Activated CD8-positive, alpha-beta memory T cell treated with anti-CD3 and anti-CD28 coated beads for 1 hour (primary cell): Measurements from ENCODE around the gene ALDH1L2.

Source experiments
- DNase-seq, 2 donors: peaks; one replicate each; pipeline ENCODE4 v3.0.0-alpha.2; 2020; ENCODE audit warnings: low read depth in 1 of 2; ENCODE audit errors: extremely low read depth in 1 of 2

ALDH1L2 gene

DNA sequence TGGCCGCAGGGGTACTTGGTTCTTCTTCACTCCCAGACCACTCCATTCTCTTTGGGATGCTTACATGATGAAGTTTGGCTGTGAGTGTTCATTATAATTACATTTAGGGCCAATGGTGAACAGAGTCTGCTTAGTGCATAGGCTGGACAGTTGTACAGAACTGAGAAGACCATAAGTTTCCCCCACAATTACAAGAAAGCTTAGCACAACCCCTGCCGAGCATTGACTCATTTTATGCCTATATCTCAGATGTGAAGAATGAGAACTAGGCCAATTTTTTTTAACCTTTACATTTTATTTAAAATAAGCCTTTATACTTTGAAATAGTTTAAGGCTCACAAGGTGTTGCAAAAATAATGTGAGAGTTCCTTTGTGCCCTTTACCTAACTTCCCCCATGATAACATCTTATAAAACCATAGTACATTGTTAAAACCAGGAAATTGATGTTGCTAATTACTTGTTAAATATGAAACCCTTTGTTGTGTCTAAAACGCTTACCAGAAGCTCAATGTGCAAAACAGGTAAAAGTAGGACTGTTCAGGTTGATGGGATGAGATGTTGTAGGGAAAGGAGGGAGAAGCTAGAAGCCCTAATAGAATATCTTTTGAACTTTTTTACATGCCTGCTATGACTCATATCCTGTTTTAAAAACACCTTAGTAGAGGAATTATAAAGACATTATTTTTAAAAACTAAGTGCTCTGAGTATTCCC, 47.2 kb downstream of the ALDH1L2 start:
- no peak for DNase-seq

DNA sequence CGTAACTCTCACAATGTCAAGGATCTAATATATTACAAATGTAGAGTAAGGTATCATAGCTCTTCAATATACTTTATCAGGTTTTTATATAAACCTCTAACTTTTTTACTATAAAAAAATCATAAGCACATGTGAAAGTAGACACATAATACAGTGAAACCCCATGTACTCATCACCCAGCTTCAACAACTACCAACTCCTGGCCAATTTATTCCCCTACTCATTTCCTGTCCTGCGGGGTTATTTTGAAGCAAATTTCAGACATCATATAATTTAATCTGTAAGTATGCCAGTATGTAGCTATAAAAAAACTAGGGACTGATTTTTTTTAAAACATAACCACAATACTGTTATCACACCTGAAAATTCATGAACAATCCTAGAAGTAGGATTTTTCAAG, 50.4 kb downstream of the ALDH1L2 start:
- DNase-seq, result no peak

DNA sequence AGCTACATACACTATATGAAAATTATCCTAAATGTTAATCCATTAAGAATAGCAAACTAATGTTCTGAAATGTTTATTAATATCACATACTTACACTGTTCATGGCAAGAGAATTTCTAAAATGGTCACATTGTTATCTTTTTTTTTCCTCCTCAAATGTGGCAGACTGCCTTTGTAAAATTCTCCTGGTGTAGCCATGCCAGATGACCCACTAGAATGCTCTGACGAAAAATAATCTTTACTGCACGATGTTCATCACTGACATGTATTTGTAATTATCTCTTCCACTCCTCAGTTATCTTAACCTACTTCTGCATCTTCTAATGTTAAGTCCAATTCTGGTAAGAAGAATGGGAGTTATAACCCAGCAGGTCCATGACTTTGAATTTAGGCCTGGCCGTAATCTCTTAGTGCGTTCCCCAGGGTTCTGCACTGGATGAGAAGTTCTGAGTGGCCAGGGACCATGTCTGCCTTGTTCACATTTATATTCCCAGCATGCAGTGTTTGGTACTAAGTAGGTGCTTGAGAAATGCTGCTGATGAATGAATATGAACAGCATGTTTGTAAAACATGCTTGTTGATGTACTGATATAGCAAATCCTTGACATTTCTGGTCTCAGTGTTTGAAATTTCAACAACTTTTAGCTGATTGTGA, 51.4 kb downstream of the ALDH1L2 start:
- no peak for DNase-seq

DNA sequence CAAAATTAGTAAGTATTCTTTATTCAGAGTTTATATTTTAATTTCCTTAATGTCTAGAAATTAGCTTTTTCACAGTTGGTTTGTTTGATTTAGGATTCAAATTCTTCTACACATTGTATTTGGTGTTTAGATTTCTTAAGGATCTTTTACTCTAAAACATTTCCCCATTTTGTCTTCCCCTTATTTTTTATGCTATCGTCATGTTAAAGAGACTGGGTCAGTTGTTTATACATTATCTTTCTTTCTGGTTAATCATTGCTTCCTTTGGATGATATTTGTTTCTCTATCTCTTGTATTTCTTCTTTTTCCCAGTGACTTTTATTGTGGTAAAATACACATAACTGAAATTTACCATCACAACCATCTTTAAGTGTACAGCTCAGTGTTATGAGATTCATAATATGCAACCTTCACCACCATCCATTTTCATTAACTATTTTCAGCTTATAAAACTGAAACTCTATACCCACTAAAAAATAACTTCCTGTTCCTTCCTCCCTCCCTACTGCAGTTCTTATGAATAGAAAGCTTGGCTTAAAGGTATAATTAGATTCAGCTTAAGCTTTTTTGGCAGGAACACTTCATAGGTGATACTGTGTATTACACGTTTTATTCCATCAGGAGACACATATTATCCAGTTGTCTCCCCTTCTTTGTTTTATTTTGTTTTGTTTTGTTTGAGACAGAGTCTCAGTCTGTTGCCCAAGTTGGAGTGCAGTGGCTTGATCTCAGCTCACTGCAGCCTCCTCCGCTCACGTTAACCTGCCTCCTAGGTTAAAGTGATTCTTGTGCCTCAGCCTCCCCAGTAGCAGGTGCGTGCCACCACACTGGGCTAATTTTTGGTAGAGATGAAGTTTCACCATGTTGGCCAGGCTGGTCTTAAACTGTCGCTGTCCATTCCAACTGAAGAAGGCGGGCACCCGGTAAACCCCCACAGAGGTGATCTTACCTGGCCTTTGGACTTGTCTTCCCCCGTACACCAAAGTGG, 53.1 kb downstream of the ALDH1L2 start:
- DNase-seq, result no peak

DNA sequence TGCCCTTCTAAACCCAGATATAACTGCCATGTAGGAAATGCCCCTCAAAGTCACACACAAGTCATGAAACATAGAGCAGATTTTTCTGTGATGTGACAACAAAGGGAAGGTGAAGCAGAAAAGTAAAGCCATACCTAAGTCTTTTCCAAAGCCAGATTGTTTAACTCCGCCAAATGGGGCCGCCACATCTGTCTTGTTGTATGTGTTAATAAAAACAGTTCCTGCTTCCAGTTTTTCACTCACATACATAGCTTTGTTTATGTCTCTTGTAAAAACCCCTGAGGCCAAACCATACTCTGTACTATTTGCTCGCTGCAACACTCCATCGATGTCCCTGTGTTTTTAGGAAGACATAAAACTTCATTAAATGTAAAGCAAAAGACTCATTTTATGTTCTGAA, 57.8 kb downstream of the ALDH1L2 start:
- DNase-seq, result no peak

DNA sequence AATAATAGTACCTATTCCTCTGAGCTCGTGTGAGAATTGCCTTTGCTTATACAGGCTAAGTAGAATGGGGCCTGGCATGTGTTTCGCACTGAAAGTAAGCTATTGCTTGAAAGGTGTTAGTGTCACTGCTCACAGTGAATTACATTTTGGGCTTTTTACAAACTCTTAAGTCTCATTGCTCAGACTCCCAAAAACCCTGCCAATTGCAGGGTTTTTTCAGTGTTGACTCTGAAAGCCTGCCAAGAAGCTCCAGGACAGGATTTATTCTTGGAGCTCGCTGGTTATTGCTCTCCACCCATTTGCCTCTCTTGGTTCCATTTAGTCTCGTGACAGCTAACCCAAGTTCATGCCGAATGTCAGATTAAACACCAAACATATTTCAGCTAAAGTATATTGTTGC, 58.4 kb downstream of the ALDH1L2 start:
- no peak for DNase-seq

DNA sequence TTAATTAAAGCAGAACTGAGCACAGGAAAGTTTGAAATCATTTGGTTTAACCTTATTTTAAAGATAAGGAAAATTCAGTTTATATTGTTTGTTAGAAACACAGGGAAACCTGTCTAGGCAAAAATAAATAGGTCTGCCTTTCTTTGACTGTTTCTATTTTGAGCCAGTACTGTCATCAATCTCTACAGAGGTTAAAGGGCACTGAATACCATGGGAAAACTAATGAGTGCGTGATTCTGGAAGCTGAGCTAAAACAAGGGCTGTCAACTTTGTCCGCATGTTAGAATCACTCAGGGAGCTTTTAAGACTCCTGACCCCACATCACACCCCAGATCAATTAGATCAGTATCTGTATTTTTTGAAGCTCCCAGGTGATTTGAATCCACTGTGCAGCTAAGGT, 59.3 kb downstream of the ALDH1L2 start:
- no peak for DNase-seq

DNA sequence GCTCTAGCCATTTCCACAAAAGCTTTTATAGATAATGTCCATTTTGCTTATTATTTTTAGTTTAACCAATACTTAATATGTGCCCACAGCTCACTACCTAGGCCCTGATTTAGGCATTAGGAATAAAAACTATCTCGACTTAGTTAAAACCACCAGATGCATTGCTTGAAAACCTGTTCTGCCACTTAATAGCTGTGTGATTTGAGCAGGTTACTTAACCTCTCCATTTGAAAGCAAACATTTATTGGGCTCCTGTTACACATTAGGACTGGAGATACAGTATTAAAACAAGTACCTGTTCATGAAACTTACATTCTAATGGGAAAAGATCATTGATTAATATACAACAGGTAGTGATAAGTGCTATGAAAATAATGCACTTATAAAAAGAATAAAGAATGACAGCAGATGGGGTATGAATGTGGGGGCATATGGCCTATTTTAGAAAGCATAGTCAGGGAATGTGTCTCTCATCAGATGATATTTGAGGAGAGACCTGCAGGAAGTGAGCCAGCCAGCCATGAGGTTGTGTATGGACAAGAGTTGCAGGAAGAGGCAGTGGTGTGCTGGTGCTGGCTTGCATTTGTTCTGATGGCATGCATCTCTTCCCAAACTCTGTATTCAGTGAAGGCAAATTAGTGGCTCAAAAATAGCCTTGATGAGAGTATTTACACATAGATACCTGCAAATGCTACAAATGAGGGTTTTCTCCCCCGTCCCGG, 63.9 kb downstream of the ALDH1L2 start:
- no peak for DNase-seq

DNA sequence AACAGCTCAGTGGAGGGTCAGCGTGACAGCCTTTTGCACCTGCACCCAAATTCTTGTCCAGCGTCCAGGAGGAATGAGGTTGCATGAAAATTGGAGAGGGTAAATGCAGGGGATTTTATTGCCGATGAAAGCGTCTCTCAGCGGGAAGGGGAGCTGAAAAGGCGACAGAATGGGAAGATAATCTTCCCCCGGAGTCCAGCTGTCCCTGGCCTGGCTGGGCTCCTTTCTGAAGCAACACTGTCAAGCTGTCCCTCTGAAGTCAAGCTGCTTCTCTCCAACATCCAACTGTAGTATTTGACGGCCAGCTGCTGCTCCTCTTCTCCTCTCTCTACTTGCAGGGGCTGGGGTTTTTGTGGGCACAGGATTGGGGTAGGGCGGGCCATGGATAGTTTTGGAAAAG, 65.5 kb downstream of the ALDH1L2 start:
- no peak for DNase-seq

DNA sequence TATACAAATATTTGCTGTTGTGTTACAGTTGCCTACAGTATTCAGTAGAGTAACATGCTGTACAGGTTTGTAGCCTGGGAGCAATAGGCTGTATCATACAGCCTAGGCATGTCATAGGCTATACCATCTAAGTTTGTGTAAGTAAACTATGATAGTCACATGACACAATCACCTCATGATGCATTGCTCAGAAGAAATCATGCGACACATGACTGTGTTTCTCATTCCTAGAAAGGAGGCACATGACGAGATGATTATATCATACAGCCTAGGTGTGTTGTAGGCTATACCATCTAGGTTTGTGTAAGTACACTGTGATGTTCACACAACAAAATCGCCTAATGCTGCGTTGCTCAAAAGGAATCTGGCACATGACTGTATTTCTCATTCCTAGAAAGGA, 66.2 kb downstream of the ALDH1L2 start:
- no peak for DNase-seq

DNA sequence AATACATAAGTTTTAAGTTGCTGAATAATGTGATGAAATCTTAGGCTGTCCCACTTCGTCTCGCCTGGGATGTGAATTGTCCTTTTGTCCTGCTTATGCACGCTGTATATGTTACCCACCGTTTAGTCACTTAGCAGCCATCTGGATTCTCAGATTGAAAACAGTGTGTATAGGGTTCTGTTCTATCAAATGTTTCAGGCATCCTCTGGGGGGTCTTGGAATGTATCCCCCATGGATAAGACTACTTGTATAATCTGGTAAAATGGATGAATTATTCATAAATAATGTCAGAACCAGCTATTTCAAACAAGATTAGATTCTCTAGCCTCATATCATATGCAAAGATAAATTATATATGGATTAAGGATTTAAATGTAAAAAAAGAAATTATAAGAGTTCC, 68.7 kb downstream of the ALDH1L2 start:
- no peak for DNase-seq

DNA sequence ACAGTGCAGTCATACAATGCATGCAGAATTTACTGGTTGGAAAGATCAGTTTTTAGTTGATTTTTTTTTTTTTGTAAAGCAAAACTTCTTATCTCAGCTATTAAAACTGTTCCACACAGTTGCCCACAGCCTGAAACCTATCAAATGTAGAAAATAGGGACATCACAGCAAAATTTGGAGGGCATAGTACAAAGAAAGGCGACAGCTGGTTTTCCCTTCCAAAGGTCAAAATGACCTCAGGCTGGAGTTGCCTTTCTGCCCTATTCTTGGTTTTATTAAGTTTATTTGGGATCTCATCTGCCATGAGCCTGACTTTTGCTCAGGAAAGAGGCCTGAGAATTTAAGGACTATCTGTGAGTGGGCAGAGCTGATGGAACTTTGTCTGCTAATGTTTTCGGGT, 69.7 kb downstream of the ALDH1L2 start:
- no peak for DNase-seq

DNA sequence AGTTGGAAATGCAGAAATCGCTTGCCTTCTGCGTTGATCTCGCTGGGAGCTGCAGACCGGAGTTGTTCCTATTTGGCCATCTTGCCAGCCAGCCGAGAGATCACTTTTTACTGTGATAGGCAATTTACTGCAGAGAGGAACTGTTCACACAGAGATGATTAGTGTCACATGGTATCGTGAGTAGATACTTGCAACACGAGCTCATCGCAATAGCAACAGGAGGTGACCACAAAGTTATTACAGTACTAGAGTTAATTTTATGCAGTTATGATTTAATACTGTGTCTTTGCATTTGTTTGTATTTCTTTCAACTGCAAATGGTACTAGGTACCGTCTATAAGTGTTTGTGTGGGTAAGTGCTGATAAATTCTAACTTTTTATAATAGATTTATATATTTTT, 70.4 kb downstream of the ALDH1L2 start:
- DNase-seq, result no peak

DNA sequence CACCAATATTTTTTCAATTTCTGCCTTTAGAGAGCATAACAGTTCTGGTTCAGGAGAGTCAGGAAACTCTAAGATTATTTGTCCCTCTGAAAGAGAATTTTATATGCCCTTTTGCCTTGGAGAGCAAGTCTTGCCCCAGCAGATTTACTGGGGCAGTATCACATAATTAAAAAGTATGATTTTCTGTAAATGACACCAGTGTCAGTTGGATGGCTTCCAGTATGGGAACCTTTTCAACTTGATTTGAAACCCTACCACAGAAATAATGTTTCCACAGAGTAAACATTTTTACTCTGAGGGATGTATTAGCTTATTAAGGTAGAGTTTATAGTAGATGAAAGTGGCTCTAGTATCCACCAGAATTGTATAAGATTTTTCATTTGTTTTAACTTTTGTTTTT, 82.8 kb downstream of the ALDH1L2 start:
- no peak for DNase-seq

DNA sequence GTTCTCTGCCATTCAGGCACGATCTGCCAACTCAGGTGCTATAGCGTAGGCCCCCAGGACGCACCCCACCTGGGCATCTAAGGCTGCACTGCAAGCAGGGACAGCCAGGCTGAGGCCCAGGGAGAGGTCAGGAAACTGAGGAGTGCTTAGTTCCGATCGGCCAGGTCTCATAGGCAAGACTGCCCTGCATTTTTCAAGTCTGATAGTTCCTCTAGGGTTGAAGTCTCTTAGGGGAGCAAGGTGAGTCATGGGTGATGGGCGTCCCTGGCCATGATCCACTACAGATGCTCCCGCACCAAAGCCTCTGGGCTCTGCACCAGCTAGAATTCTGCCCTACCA, 84.9 kb downstream of the ALDH1L2 start:
- DNase-seq, result no peak

DNA sequence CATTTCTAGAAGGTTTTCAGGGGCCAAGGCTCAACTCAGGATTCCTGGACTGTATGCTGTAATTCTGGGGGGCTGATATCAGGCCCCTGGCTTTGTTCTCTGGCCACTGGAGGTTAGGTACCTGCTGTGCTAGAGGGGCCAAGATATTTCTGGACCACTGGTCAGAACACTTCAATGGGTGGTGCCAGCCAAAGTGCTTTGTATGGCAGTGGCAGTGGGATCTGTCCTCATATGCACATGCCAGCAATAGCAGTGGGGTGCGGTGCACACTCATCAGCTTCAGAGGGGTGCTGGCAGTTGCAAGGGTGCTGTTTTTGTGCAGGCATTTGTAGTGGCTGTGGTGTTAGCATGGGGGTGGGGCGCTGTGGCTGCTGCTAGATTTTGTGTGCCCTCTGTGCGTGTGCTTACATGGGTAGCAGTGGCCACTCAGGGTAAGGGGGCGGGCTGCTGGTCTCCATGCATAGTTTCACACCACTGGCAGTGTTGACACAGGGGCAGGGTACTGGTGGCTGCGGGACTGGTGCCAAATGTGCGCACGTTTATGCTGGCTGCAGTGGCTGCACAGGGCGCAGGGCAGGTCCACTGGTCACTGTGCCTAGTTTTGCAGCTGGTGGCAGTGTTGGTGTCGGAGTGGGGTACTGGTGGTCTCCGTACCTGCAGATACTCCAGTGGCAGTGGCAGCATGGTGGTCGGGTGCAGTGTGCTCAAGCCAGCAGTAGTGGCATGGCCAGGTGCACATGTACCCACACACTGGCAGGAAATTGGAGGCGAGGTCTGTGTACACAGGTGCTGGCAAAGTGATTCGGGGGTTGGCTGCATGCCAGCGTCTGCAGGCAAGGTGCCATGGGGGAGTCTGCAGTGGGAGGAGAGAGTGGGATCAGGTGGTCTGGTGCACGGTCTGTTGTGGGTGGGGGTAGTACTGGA, 85.6 kb downstream of the ALDH1L2 start:
- DNase-seq, result no peak

DNA sequence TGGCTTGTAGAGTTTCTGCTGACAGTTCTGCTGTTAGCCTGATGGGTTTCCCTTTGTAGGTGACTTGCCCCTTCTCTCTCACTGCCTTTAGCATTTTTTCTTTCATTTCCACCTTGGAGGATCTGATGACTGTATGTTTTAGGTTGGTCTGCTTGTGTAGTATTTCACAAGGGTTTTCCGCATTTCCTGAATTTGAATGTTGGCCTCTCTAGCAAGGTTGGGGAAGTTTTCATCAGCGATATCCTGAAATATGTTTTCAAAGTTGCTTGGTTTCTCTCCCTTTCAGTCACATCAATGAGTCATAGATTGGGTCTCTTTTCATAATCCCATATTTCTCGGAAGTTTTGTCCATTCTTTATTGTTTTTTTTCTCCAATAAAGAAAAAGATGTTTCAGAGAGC, 86.7 kb downstream of the ALDH1L2 start:
- no peak for DNase-seq

DNA sequence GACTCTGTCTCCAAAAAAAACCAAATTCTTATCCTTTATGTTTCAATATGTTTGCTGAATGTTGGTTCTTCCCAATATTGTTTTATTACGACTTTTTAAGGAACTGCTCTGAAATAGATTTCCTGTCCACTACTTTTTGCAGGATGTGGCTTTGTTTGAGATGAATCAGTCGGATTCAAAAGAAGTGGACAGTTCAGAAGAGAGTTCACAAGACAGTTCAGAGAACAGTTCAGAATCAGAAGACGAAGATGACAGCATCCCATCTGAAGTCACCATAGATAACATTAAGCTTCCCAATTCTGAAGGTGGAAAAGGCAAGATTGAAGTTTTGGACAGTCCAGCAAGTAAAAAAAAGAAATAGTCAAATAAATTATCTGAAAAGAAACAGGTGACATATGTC, 89.9 kb downstream of the ALDH1L2 start:
- no peak for DNase-seq

DNA sequence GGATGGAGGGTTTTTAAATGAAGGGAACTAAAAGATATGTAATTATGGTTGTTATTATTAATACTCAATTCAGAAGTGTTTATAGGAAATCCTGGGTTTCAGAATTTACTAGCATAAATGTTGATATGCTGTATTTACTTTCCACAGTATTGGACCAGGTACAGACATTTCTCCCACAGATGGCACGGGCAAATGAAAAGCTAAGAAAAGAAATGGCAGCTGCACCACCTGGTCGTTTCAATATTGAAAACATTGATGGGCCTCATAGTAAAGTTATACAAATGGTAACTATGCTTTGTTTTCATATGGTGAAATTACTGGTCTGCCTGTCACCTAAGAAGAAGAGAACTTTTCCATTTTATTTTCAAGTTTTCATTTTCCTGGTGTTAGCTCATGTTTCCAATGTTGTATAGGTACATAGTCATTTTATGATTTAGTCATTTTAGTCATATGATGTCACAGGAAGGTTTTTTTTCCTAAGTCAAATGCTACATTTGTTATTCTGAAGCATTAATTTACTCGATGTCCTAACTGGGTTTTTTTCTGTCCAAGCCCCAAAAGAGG, 92.6 kb downstream of the ALDH1L2 start:
- no peak for DNase-seq

DNA sequence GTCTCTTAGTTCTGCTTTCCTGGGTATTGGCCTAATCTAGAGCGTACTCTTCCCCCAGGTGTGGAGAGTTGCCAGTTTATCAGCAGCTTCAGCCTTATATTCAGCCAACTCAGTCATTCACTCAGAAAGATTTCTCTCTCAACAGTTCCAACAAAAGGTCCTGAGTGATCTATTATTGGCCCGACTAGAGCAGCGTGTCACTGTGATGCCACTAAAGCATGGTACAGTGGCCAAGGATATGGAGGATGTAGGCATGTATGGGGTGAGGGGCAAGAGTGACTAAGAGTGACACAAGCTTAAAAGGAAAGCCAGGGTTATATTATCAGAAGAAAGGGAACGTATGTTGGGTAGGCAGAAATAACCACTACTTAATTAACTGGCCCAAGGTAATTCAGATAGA, 93.3 kb downstream of the ALDH1L2 start:
- DNase-seq, result no peak
